ENCODE measurements around the gene DHRS7. TPM values are rescaled to one million over a fixed set of nuclear protein-coding genes. Genes with fewer than 3 reads are reported as not detected.

DHRS7 gene
- total RNA-seq, 1 experiment from 2014 or later = 27.7 TPM

DNA sequence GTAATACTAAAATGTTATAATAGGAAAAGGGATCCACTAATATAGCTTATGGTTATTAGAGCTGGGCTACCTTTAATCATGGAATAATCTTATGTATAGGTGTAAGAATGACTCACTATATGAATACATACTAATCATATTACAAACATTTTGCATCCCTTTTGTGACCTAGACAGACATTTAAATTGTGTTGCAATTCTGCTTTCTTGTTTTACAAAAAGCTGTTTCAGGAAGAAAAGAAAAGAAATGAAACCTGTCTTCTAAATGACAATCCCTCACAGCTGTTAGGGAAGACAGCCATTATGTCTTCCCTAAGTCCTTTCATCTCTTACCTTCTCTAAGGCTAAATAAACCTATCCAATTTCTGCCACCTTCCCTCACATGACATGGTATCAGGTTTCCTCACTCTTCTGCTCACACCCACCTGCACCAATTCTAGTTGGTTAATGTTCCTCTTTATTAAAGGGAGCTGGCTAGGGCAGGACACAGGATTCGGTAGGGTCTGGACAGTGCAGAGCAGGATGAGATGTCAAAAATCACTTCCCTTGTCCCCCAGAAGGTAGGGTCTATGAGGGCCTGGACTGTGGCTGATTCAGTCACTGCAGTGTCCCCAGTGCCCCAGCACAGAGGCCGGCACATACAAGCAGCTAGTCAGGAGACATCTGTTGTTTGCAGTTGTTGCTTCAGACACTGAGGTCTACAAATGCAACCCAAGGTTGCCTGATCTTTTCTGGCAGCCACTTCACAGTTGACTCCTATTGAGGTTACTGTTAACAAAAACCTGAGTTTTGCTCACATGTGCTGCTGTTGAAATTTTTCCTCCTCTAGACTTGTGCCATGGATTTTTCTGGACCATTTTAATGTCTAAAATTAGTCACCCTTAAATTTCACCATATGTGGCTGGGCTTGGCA lies 3.7 kb downstream of the DHRS7 start:
- no peak overlapping the region for H2BK12ac ChIP-seq (ENCODE audit: insufficient read length, low read depth, low read length)
- H3K9me3 ChIP-seq (ENCODE audit: control insufficient read depth, low read depth, low read length) = no peaks in the 10 kb centered on the region
- H2AK5ac ChIP-seq (ENCODE audit: insufficient read length, low read length) = no peak overlapping the region
- TF ChIP-seq, protein P1, sequence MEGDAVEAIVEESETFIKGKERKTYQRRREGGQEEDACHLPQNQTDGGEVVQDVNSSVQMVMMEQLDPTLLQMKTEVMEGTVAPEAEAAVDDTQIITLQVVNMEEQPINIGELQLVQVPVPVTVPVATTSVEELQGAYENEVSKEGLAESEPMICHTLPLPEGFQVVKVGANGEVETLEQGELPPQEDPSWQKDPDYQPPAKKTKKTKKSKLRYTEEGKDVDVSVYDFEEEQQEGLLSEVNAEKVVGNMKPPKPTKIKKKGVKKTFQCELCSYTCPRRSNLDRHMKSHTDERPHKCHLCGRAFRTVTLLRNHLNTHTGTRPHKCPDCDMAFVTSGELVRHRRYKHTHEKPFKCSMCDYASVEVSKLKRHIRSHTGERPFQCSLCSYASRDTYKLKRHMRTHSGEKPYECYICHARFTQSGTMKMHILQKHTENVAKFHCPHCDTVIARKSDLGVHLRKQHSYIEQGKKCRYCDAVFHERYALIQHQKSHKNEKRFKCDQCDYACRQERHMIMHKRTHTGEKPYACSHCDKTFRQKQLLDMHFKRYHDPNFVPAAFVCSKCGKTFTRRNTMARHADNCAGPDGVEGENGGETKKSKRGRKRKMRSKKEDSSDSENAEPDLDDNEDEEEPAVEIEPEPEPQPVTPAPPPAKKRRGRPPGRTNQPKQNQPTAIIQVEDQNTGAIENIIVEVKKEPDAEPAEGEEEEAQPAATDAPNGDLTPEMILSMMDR (conservative IDR thresholded peaks at IDR 0.05) = no peak
- H3K23me2 ChIP-seq (ENCODE audit: insufficient read length, low read depth, low read length, poor library complexity, severe bottlenecking) = peaks cover 7% of the 10 kb centered on the region
- H2BK15ac ChIP-seq (ENCODE audit: low read depth, low read length) = no peak overlapping the region
- H3T11ph ChIP-seq (ENCODE audit: low read length) = no peak overlapping the region
- no peaks in the 10 kb centered on the region for H4K20me1 ChIP-seq (ENCODE audit: control insufficient read depth, insufficient read depth, insufficient read length)
- H3K27me3 Mint-ChIP-seq (ENCODE audit: low read depth) = peaks cover 7% of the 10 kb centered on the region
- H3K9ac ChIP-seq (ENCODE audit: extremely low read depth, insufficient read length, low read length) = no peak overlapping the region
- no peaks in the 10 kb centered on the region for H3K79me1 ChIP-seq (ENCODE audit: insufficient read depth, low read depth, low read length, poor library complexity, severe bottlenecking)
- H4K8ac ChIP-seq (replicated peaks; ENCODE audit: insufficient read length, low read depth, low read length) = no peak overlapping the region
- no peak overlapping the region for H3K56ac ChIP-seq (ENCODE audit: insufficient read length, low read depth, low read length)
- H3K23ac ChIP-seq (ENCODE audit: insufficient read length, low read depth, low read length) = no peak overlapping the region
- no peaks in the 10 kb centered on the region for H3K79me2 ChIP-seq (ENCODE audit: insufficient read depth, low read length)
- no peaks in the 10 kb centered on the region for H3K27me3 ChIP-seq (ENCODE audit: insufficient read depth, low read length)
- no peak overlapping the region for H2AFZ ChIP-seq (ENCODE audit: low read length)
- WGBS (ENCODE audit: extremely low coverage, insufficient read length, low lambda C conversion rate) = no CpG with 5 or more reads among the region's 2 CpGs
- H3K4me1 ChIP-seq (ENCODE audit: insufficient read depth, low read length) = peaks cover 6% of the 10 kb centered on the region; the same call in 1 of the 2 replicates
- no peak overlapping the region for H3K18ac ChIP-seq (ENCODE audit: insufficient read length, low read depth, low read length)
- DNase-seq = peak; percentile 48
- H4K5ac ChIP-seq (ENCODE audit: insufficient read length, low read depth, low read length) = no peak overlapping the region
- H3K4me1 Mint-ChIP-seq = peaks cover 26% of the 10 kb centered on the region in 2 experiments
- H3K27ac ChIP-seq (ENCODE audit: insufficient read length, low read depth, low read length) = no peak overlapping the region
- H3K4me2 ChIP-seq (ENCODE audit: insufficient read depth, insufficient read length, low read length) = no peak overlapping the region
- no peak overlapping the region for H3K4me3 Mint-ChIP-seq
- H3K27ac Mint-ChIP-seq = peak overlapping the region; percentile 10 to 36 (median 20); a peak in 4 of 7 replicates
- H2BK120ac ChIP-seq (ENCODE audit: low read depth, low read length, poor library complexity, severe bottlenecking) = no peak overlapping the region
- no peak overlapping the region for H3K4ac ChIP-seq (ENCODE audit: low read depth, low read length)
- no peak overlapping the region for H4K91ac ChIP-seq (ENCODE audit: insufficient read length, low read depth, low read length)
- no peak overlapping the region for H2BK5ac ChIP-seq (ENCODE audit: insufficient read length, low read length)
- no peaks in the 10 kb centered on the region for H3K9me3 Mint-ChIP-seq
- no peak overlapping the region for H3K14ac ChIP-seq (ENCODE audit: insufficient read depth, low read length)
- no peaks in the 10 kb centered on the region for H3K36me3 Mint-ChIP-seq (ENCODE audit: insufficient read depth in 1 of 3, low read depth in 3 of 3)
- H2BK20ac ChIP-seq (ENCODE audit: low read depth, low read length, poor library complexity, severe bottlenecking) = no peak overlapping the region

Data from H9 (cell line).